Bronchial epithelial cell (primary cell): ENCODE results near the gene COPS8. TPM values are rescaled to one million over a fixed set of nuclear protein-coding genes. Genes with fewer than 3 reads are reported as not detected.

Source experiments
- DNase-seq: peaks from one replicate; pipeline ENCODE4 v3.0.0-alpha.2; 2010; ENCODE audit warnings: low read depth
- FAIRE-seq: peaks from 2 replicates; lab custom pipeline; 2011; peaks lifted over from hg19 to GRCh38; lab: Jason Lieb, UNC
- H3K27me3 ChIP-seq: 2 replicates; pipeline ENCODE4 v1.5.1; 2011; ENCODE audit warnings: low read length; ENCODE audit not compliant: control insufficient read depth, insufficient read depth
- H3K36me3 ChIP-seq: 2 replicates; pipeline ENCODE4 v1.5.1; 2011; ENCODE audit warnings: low read length; ENCODE audit not compliant: control insufficient read depth, insufficient read depth
- H3K4me3 ChIP-seq: 2 replicates; pipeline ENCODE4 v1.5.1; 2011; ENCODE audit warnings: mild to moderate bottlenecking, low read depth, low read length, control low read depth
- total RNA-seq: library from RNA; depleted of rRNA; stranded (reverse); fragments of >200 nt; gene quantifications from 2 replicates; pipeline ENCODE4 v1.2.1, GENCODE V29; 2014
- TF ChIP-seq, protein P1 (sequence below): IDR thresholded peaks from 2 replicates; pipeline ENCODE4 v1.5.1; 2011; ENCODE audit warnings: mild to moderate bottlenecking, moderate library complexity, low read length, control low read depth, inconsistent platforms; ENCODE audit not compliant: insufficient read depth, severe bottlenecking

COPS8 gene
- total RNA-seq, 1 donor from 2014 or later: 58.2 TPM

GRCh38 chr2:237097326-237097910, 11.7 kb downstream of the COPS8 start:
- DNase-seq (peak; percentile 24), FAIRE-seq (no peak)
- TF ChIP-seq, protein P1, sequence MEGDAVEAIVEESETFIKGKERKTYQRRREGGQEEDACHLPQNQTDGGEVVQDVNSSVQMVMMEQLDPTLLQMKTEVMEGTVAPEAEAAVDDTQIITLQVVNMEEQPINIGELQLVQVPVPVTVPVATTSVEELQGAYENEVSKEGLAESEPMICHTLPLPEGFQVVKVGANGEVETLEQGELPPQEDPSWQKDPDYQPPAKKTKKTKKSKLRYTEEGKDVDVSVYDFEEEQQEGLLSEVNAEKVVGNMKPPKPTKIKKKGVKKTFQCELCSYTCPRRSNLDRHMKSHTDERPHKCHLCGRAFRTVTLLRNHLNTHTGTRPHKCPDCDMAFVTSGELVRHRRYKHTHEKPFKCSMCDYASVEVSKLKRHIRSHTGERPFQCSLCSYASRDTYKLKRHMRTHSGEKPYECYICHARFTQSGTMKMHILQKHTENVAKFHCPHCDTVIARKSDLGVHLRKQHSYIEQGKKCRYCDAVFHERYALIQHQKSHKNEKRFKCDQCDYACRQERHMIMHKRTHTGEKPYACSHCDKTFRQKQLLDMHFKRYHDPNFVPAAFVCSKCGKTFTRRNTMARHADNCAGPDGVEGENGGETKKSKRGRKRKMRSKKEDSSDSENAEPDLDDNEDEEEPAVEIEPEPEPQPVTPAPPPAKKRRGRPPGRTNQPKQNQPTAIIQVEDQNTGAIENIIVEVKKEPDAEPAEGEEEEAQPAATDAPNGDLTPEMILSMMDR: no peak
- no peaks in the 10 kb centered on the region for H3K27me3 ChIP-seq
- no peak overlapping the region for H3K4me3 ChIP-seq
- peaks cover 10% of the 10 kb centered on the region for H3K36me3 ChIP-seq

DNA sequence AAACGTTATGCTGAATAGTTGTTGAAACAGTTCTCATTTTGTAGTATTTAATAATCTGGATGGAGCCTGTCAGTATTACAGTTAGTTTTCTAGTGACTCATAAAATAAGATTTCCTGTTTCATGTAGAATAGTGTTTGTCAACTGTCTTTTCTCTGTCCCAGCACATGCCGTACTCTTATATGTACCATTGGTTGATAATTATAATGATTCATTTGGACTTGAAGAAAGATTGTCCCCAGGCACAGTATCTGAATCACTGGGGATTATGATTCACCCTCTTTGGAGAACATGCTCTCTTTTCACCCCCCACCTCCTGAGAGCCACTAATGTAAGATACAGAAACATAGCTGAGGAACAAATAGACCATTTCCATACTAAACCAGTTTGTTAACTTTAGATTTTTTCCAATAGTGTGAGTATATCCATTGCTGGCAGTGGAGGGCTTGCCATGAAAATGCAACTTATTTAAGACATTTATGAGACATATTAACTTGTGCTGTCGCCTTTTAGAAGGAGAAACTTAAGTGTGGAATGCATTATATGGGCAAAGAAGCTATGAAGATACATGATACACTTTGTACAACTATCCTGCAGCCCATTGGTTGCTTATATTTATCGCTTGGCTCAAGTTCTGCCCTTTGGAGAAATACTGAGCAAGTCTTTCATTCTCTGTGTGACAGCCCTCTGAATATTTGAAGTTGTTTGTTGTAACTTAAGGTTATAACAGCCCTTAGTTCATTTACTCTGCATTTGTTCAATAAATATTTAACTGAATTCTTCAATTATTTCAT, 12.4 kb downstream of the COPS8 start:
- FAIRE-seq (no peak), DNase-seq (peak; percentile 100)
- Histone ChIP-seq H3K4me3 (no peak overlapping the region), H3K27me3 (no peaks in the 10 kb centered on the region), H3K36me3 (peaks cover 11% of the 10 kb centered on the region)
- TF ChIP-seq, protein P1: no peak

DNA sequence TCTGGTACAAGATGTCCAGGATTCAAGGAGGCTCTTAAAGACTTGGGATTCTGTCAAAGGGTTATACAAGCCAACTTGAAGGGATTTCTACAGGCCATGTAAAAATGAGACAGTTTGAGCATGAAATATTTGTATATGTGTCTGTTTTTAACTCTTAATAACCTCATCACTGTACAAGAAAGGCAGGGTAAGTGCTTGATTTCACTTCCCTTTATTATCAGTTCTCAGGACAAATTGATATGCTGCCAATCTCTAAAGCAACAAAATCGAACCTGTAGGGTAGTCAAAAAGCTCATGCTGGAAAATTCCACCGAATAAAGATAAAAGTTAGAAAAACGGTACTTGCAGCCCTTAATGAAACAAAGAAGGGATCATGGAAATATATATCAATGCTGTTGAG, 14.1 kb downstream of the COPS8 start:
- FAIRE-seq: no peak
- Histone ChIP-seq H3K27me3 (no peaks in the 10 kb centered on the region), H3K36me3 (peaks cover 10% of the 10 kb centered on the region), H3K4me3 (no peak overlapping the region)
- TF ChIP-seq, protein P1: no peak
- no peak for DNase-seq

DNA sequence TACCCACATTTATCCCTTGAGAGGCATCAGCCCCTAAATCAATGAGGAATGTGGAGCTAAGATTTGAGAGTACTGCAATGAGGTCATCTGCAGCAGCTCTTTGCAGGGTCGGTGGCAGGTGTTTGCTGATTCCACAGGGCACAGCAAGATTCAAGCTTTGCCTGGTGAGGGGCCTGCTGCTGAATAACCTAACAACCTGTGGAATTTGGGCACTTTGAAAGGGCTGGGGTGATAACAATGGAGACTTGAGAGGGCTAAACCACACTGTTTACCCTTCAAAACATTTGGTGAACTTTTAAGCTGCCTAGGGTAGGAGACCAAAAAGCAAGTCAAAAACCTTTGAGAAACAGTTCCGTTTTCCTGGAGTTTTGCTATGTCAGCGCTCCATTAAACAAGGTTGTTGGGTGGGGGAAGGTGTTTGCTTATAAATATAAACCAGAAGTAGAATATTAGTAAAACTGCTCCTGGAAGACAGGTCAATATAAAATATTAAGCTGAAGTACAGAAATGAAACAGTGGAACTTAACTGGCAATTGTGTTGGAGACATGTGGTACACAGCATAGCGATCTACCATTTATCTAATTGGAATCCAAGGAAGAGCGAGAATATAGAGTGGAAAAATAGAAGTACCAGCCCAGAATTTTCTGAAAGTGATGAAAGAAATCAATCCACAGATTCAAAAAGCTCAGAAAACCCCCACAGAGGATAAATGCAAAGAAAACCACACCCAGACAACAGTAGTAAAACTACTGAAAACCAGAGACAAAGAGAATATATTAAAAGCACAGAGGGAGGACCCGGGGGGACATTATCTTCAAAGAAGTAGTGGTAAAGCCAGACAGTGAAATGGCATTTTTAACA, 15.7 kb downstream of the COPS8 start:
- TF ChIP-seq, protein P1: no peak
- no peak for DNase-seq
- Histone ChIP-seq H3K27me3 (no peaks in the 10 kb centered on the region), H3K4me3 (no peak overlapping the region), H3K36me3 (peaks cover 7% of the 10 kb centered on the region)
- FAIRE-seq: no peak

DNA sequence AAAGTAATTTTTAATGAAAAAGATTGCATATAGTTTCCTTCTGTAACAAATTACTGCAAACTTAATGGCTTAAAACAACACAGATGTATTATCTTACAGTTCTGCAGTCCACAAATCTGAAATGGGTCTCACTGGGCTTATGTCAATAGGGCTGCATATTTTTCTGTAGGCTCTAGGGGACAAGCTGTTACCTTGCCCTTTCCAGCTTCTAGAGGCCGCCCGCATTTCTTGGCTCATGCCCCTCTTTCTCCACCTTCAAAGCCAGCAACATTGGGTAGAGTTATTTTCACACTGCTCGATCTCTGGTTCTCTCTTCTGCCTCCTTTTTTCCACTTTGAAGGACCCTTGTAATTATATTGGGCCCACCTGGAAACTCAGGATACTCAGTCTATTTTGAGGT, 16.7 kb downstream of the COPS8 start:
- DNase-seq: no peak
- Histone ChIP-seq H3K36me3 (peaks cover 7% of the 10 kb centered on the region), H3K4me3 (no peak overlapping the region), H3K27me3 (no peaks in the 10 kb centered on the region)
- TF ChIP-seq, protein P1: no peak
- FAIRE-seq: no peak
